Activated B cell treated with CpG ODN at 0.5 μM for 24 hours (primary cell): ENCODE data around the gene OR2A14. TPM values are rescaled to one million over a fixed set of nuclear protein-coding genes. Genes with fewer than 3 reads are reported as not detected.

ENCODE experiments used
- ATAC-seq: fragments of 200-7000 bp; cut with Tn5 transposase; one replicate; pipeline ENCODE4 v1.10.0; 2021; ENCODE audit warnings: low read depth, mild to moderate bottlenecking, moderate library complexity
- CTCF ChIA-PET: fragments of 350-600 bp; sonication (Branson Sonifier 250); formaldehyde crosslinking; loops from one replicate; lab custom pipeline; 2021; ENCODE audit warnings: antibody characterized with exemption; lab: Charles Lee
- POLR2A ChIA-PET: fragments of 350-600 bp; sonication (Branson Sonifier 250); formaldehyde crosslinking; loops from one replicate; lab custom pipeline; 2021; ENCODE audit warnings: antibody characterized with exemption; lab: Charles Lee
- DNase-seq: peaks from one replicate; pipeline ENCODE4 v3.0.0; 2022
- H3K27ac Mint-ChIP-seq: one replicate; pipeline ENCODE4 v1.8.0; 2020; ENCODE audit warnings: mixed read lengths
- H3K27me3 Mint-ChIP-seq: one replicate; pipeline ENCODE4 v1.8.0; 2021; ENCODE audit warnings: mixed read lengths
- H3K36me3 Mint-ChIP-seq: one replicate; pipeline ENCODE4 v1.8.0; 2021; ENCODE audit warnings: low read depth, mixed read lengths
- H3K4me1 Mint-ChIP-seq: one replicate; pipeline ENCODE4 v1.8.0; 2021; ENCODE audit warnings: mixed read lengths
- H3K4me3 Mint-ChIP-seq: one replicate; pipeline ENCODE4 v1.8.0; 2020; ENCODE audit warnings: mild to moderate bottlenecking, mixed read lengths
- H3K9me3 Mint-ChIP-seq: one replicate; pipeline ENCODE4 v1.8.0; 2020; ENCODE audit warnings: mixed read lengths
- intact Hi-C: fragments of 100-400 bp; cut with micrococcal nuclease; formaldehyde crosslinking; loops from one replicate; pipeline ENCODE4 v1.15.1; 2024
- total RNA-seq: library from RNA; stranded (reverse); gene quantifications from 2 replicates; pipeline ENCODE4 v1.2.3, GENCODE V29; 2022
- TF ChIP-seq, protein P1 (sequence below): fragments of 200-600 bp; IDR thresholded peaks from one replicate; pipeline ENCODE4 v1.8.0; 2022; ENCODE audit warnings: antibody characterized with exemption, mild to moderate bottlenecking

The OR2A14 gene
- total RNA-seq, 1 donor from 2014 or later: not detected

- no peak for DNase-seq
- H3K9me3 Mint-ChIP-seq: no peaks in the 10 kb centered on the region
- ChIA-PET CTCF (no interaction called here), POLR2A (no interaction called here)
- no peak for ATAC-seq
- H3K4me3 Mint-ChIP-seq: no peak overlapping the region
- TF ChIP-seq, protein P1, sequence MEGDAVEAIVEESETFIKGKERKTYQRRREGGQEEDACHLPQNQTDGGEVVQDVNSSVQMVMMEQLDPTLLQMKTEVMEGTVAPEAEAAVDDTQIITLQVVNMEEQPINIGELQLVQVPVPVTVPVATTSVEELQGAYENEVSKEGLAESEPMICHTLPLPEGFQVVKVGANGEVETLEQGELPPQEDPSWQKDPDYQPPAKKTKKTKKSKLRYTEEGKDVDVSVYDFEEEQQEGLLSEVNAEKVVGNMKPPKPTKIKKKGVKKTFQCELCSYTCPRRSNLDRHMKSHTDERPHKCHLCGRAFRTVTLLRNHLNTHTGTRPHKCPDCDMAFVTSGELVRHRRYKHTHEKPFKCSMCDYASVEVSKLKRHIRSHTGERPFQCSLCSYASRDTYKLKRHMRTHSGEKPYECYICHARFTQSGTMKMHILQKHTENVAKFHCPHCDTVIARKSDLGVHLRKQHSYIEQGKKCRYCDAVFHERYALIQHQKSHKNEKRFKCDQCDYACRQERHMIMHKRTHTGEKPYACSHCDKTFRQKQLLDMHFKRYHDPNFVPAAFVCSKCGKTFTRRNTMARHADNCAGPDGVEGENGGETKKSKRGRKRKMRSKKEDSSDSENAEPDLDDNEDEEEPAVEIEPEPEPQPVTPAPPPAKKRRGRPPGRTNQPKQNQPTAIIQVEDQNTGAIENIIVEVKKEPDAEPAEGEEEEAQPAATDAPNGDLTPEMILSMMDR: no peak
- no peak overlapping the region for H3K27ac Mint-ChIP-seq
- no peaks in the 10 kb centered on the region for H3K4me1 Mint-ChIP-seq
- no peaks in the 10 kb centered on the region for H3K27me3 Mint-ChIP-seq
- no peaks in the 10 kb centered on the region for H3K36me3 Mint-ChIP-seq
- intact Hi-C loops: no loop called here
Observed at GRCh38 chr7:144130730-144131129, 7.8 kb downstream of the OR2A14 start.

DNA sequence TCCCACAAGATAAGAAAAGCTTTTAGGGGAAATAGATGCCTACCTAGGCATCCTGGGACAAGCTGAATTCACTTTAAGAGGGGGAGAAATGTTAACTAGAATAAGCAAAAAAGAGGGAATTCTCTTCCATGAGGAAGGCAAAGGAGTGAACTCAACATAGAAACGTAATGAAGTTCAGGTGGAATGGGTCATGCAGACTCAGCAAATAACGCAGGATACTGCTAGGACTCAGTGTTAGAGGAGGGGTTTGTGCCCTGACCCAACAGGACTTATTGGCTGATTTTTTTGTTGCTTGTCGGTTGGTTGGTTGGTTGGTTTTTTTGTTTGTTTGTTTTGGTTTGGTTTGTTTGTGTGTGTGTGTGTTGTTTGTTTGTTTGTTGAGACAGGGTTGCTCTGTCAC lies 9.3 kb downstream of the OR2A14 start:
- Mint-ChIP-seq H3K27me3 (no peaks in the 10 kb centered on the region), H3K9me3 (no peaks in the 10 kb centered on the region), H3K4me3 (no peak overlapping the region), H3K27ac (no peak overlapping the region), H3K4me1 (no peaks in the 10 kb centered on the region), H3K36me3 (no peaks in the 10 kb centered on the region)
- ChIA-PET CTCF (no interaction called here), POLR2A (no interaction called here)
- TF ChIP-seq, protein P1: no peak
- no peak for DNase-seq
- ATAC-seq: no peak
- intact Hi-C loops: no loop called here

DNA sequence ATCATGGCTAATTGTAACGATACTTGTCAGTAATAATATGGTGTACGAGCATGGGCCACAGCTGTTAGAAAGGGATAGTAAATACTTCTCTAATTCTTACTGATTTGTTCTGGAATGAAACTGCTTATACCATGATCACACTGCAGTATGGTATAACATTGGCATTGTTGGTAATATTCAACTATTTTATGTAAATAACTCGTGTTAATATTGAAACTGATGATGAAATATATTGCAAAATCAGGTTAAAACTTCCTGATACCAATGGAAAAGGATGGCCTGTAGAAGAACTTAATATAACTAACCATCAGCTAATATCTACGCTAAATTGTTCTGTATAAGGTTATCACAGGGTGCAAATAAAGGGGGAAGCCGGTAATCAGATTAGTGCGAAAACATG lies 10.3 kb downstream of the OR2A14 start:
- no peak for ATAC-seq
- H3K27me3 Mint-ChIP-seq: no peaks in the 10 kb centered on the region
- no peak overlapping the region for H3K27ac Mint-ChIP-seq
- no peak for DNase-seq
- H3K9me3 Mint-ChIP-seq: no peaks in the 10 kb centered on the region
- H3K36me3 Mint-ChIP-seq: no peaks in the 10 kb centered on the region
- TF ChIP-seq, protein P1: no peak
- H3K4me3 Mint-ChIP-seq: no peak overlapping the region
- ChIA-PET CTCF (no interaction called here), POLR2A (no interaction called here)
- intact Hi-C loops: no loop called here
- no peaks in the 10 kb centered on the region for H3K4me1 Mint-ChIP-seq

GRCh38 chr7:144134116-144134515 lies 11.1 kb downstream of the OR2A14 start:
- intact Hi-C loops: no loop called here
- Mint-ChIP-seq H3K27ac (no peak overlapping the region), H3K9me3 (no peaks in the 10 kb centered on the region), H3K4me3 (no peak overlapping the region), H3K27me3 (no peaks in the 10 kb centered on the region), H3K36me3 (no peaks in the 10 kb centered on the region), H3K4me1 (no peaks in the 10 kb centered on the region)
- TF ChIP-seq, protein P1: no peak
- ChIA-PET POLR2A (no interaction called here), CTCF (no interaction called here)
- DNase-seq (no peak), ATAC-seq (no peak)

DNA sequence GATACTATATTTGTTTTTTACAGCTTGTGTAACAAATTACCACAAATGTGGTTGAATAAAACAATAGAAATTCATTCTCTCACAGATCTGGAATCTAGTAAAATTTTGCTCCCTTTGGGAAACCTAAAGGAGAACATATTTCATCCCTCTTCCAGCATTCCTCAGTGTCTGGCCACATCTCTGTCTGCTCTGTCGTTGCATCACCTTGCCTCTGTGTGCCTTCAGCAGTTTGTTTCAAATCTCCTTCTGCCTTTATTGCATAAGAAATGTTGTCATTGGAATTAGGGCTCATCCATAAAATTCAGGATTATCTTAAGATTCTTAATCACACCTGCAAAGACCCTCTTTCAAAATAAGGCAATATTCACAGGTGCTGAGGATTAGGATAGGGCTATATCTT lies 14.5 kb downstream of the OR2A14 start:
- H3K4me3 Mint-ChIP-seq: no peak overlapping the region
- CTCF ChIA-PET: interaction anchor here (1.2 kb wide), 1 partner anchor 10 kb away, joined by 4 read pairs; no protein-coding TSS in a partner anchor
- POLR2A ChIA-PET: no interaction called here
- DNase-seq (no peak), ATAC-seq (no peak)
- H3K4me1 Mint-ChIP-seq: no peaks in the 10 kb centered on the region
- intact Hi-C loops: no loop called here
- H3K27me3 Mint-ChIP-seq: no peaks in the 10 kb centered on the region
- no peak overlapping the region for H3K27ac Mint-ChIP-seq
- H3K9me3 Mint-ChIP-seq: no peaks in the 10 kb centered on the region
- no peaks in the 10 kb centered on the region for H3K36me3 Mint-ChIP-seq
- TF ChIP-seq, protein P1: no peak
